ENCODE data around the gene STK4.

The STK4 gene

GRCh38 chr20:45072066-45072465 lies 105.8 kb downstream of the STK4 start:
- Histone ChIP-seq H3K4me1 (ENCODE audit: control insufficient read depth, insufficient read depth, low read length) (no peaks in the 10 kb centered on the region), H3K27ac (ENCODE audit: low read depth, low read length) (no peak overlapping the region), H3K27me3 (ENCODE audit: control insufficient read depth, insufficient read depth, low read length) (no peaks in the 10 kb centered on the region), H3K9ac (ENCODE audit: low read length) (no peak overlapping the region), H3K4me3 (ENCODE audit: low read length) (no peak overlapping the region), H3K36me3 (ENCODE audit: control insufficient read depth, insufficient read depth, low read length) (no peaks in the 10 kb centered on the region)

DNA sequence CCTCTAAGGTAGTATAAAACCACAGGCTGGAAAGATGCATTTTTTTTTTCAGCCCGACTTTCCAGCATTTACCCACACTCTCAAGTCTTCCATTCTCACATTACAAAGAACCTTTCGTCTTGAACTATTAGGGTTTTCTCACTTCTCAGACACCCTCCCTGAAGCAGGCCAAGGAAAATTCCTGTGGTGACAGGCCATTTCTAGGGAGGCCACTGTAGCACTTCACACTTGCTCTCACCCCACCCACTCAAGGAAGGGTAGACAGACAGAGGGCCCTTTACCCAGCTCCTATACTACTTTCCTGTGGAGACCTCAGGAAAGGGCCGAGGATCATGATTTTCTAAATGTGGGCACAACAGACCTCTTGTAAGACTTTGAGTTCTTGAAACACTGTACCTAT lies 106.9 kb downstream of the STK4 start:
- no peaks in the 10 kb centered on the region for H3K27me3 ChIP-seq (ENCODE audit: control insufficient read depth, insufficient read depth, low read length)
- H3K4me3 ChIP-seq (ENCODE audit: low read length) = no peak overlapping the region
- H3K27ac ChIP-seq (ENCODE audit: low read depth, low read length) = no peak overlapping the region
- H3K4me1 ChIP-seq (ENCODE audit: control insufficient read depth, insufficient read depth, low read length) = no peaks in the 10 kb centered on the region
- H3K36me3 ChIP-seq (ENCODE audit: control insufficient read depth, insufficient read depth, low read length) = no peaks in the 10 kb centered on the region
- H3K9ac ChIP-seq (ENCODE audit: low read length) = no peak overlapping the region

- H3K9ac ChIP-seq (ENCODE audit: low read length) = no peak overlapping the region
Observed at GRCh38 chr20:45077559-45077958, 111.2 kb downstream of the STK4 start.

DNA sequence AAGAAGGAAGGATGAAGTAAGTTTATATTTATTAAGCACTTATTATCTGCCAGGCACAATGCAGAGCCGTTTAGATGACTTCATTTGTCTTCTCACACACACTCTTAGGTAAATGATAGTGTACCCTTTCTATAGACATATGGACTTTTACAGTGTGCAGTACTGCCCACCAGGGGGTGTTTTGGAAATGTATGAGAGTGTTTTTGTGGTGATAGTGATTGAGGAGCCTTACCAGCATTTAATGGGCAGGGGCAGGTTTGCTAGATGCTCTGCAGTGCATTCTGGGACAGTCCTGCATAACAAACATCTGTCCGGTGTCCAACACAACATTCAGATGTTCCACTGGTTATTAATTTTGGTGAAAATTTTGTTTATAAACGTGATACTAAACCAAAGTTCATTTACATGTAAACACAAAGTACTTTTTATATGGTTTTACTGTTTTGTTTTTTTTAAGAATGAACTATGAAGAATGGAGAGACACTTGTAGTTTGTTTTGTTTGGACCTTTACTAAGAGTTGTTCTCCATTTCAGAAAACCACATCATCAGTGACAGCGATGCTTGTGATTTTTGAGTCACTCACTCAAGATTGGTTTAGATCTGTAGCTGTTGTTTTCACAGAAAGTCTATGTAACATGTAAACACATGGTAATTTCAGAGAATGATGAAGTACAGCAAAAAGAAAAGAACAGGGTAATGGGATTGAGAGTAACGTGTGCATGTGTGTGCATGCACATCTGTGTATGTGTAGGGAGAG lies 114.7 kb downstream of the STK4 start:
- H3K27me3 ChIP-seq (ENCODE audit: control insufficient read depth, insufficient read depth, low read length) = no peaks in the 10 kb centered on the region
- H3K4me3 ChIP-seq (ENCODE audit: low read length) = no peak overlapping the region
- H3K36me3 ChIP-seq (ENCODE audit: control insufficient read depth, insufficient read depth, low read length) = peaks cover 2% of the 10 kb centered on the region
- no peak overlapping the region for H3K9ac ChIP-seq (ENCODE audit: low read length)
- no peak overlapping the region for H3K27ac ChIP-seq (ENCODE audit: low read depth, low read length)
- no peaks in the 10 kb centered on the region for H3K4me1 ChIP-seq (ENCODE audit: control insufficient read depth, insufficient read depth, low read length)

More at GRCh38 chr20:45077559-45077958, 111.2 kb downstream of the STK4 start:
- Histone ChIP-seq H3K27ac (ENCODE audit: low read depth, low read length) (no peak overlapping the region), H3K27me3 (ENCODE audit: control insufficient read depth, insufficient read depth, low read length) (no peaks in the 10 kb centered on the region), H3K4me1 (ENCODE audit: control insufficient read depth, insufficient read depth, low read length) (no peaks in the 10 kb centered on the region), H3K36me3 (ENCODE audit: control insufficient read depth, insufficient read depth, low read length) (peaks cover 2% of the 10 kb centered on the region), H3K4me3 (ENCODE audit: low read length) (no peak overlapping the region)

GRCh38 chr20:45082468-45082867 lies 116.2 kb downstream of the STK4 start:
- no peaks in the 10 kb centered on the region for H3K4me1 ChIP-seq (ENCODE audit: control insufficient read depth, insufficient read depth, low read length)

DNA sequence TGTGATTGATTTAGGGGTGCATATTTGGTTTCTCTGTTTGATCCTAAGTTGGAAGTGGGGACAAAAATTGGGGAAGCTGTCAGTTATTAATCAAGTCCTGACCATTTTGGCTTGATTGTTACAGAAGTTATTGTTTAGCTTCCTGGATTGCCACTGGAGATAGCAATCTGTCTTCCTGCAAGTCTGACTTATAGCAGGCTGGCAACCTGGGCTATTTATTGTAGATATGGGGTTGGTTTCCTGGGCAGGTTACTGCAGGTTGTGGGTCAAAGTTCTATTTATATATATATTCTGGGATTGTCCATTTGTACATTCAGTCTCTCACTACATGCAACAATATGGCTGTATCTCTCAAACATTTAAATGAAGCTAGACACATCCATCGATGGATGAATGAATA lies 116.8 kb downstream of the STK4 start:
- no peaks in the 10 kb centered on the region for H3K27me3 ChIP-seq (ENCODE audit: control insufficient read depth, insufficient read depth, low read length)
- H3K36me3 ChIP-seq (ENCODE audit: control insufficient read depth, insufficient read depth, low read length) = peaks cover 2% of the 10 kb centered on the region
- H3K9ac ChIP-seq (ENCODE audit: low read length) = no peak overlapping the region
- H3K4me1 ChIP-seq (ENCODE audit: control insufficient read depth, insufficient read depth, low read length) = no peaks in the 10 kb centered on the region
- no peak overlapping the region for H3K27ac ChIP-seq (ENCODE audit: low read depth, low read length)
- H3K4me3 ChIP-seq (ENCODE audit: low read length) = no peak overlapping the region

More at GRCh38 chr20:45082468-45082867, 116.2 kb downstream of the STK4 start:
- Histone ChIP-seq H3K9ac (ENCODE audit: low read length) (no peak overlapping the region), H3K27me3 (ENCODE audit: control insufficient read depth, insufficient read depth, low read length) (no peaks in the 10 kb centered on the region), H3K36me3 (ENCODE audit: control insufficient read depth, insufficient read depth, low read length) (peaks cover 2% of the 10 kb centered on the region), H3K4me3 (ENCODE audit: low read length) (no peak overlapping the region), H3K27ac (ENCODE audit: low read depth, low read length) (no peak overlapping the region)

DNA sequence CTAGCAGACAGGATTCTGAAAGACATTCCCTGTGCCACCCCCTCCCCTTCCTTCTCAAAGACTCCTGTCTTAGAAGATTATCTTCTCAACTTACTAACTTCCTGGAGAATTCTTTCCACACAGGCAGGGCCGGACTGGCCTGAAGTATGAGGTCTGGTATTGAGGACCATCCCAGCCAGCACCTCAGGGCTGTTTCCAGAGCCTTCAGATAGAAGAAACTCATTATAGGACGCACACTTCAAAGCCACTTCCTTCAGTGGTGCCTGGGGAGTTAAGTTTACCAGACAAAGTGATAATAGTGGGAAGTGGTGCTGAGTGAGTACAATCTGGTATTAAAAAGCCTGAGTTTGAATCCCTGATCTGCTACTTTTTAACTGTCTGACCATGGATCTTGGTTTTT lies 119.0 kb downstream of the STK4 start:
- Histone ChIP-seq H3K4me3 (ENCODE audit: low read length) (no peak overlapping the region), H3K4me1 (ENCODE audit: control insufficient read depth, insufficient read depth, low read length) (no peaks in the 10 kb centered on the region), H3K36me3 (ENCODE audit: control insufficient read depth, insufficient read depth, low read length) (peaks cover 1% of the 10 kb centered on the region), H3K9ac (ENCODE audit: low read length) (no peak overlapping the region), H3K27me3 (ENCODE audit: control insufficient read depth, insufficient read depth, low read length) (no peaks in the 10 kb centered on the region), H3K27ac (ENCODE audit: low read depth, low read length) (no peak overlapping the region)

DNA sequence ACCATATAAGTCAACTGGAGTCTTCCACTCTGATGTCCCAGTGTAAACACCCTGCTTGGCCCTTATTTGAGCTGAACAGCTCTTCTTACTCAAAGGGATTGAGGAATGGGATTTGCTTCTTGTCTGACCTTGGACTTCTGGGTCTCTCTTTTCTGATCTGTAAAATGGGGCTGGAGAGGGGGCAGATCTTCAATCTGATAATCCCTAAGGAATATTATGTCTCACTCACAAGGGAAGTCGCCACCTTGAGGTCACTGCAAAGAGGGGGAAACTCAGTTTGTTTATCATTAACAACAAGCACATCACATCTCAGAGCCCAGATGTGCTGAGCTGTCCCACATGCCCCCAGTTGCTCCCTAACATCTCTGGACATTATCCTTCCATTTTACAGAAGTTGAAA lies 119.6 kb downstream of the STK4 start:
- Histone ChIP-seq H3K36me3 (ENCODE audit: control insufficient read depth, insufficient read depth, low read length) (no peaks in the 10 kb centered on the region), H3K4me3 (ENCODE audit: low read length) (no peak overlapping the region), H3K27me3 (ENCODE audit: control insufficient read depth, insufficient read depth, low read length) (no peaks in the 10 kb centered on the region), H3K27ac (ENCODE audit: low read depth, low read length) (no peak overlapping the region), H3K4me1 (ENCODE audit: control insufficient read depth, insufficient read depth, low read length) (no peaks in the 10 kb centered on the region), H3K9ac (ENCODE audit: low read length) (no peak overlapping the region)

- H3K36me3 ChIP-seq (ENCODE audit: control insufficient read depth, insufficient read depth, low read length) = no peaks in the 10 kb centered on the region
- no peak overlapping the region for H3K27ac ChIP-seq (ENCODE audit: low read depth, low read length)
Observed at GRCh38 chr20:45087097-45087790, 120.9 kb downstream of the STK4 start.

DNA sequence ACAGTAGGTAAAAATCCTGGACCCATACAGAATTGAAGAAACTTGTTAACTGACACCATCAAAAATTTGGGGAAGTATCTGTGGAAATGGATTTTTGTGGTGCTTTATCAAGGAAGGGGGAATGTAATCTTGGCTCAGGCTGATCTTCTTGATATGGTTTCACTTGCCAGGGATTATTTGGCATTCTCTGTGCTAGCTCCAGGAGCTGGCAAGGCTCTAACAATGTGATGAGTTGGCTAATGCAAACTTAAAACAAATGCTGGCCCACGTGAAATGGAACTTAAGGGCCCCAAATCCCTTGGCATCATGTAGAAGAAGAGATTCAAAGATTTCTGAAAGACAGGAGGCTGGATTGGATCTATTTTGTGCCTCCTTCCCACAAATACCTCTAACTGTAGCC lies 121.5 kb downstream of the STK4 start:
- no peaks in the 10 kb centered on the region for H3K36me3 ChIP-seq (ENCODE audit: control insufficient read depth, insufficient read depth, low read length)
- no peak overlapping the region for H3K9ac ChIP-seq (ENCODE audit: low read length)
- no peaks in the 10 kb centered on the region for H3K4me1 ChIP-seq (ENCODE audit: control insufficient read depth, insufficient read depth, low read length)
- H3K27me3 ChIP-seq (ENCODE audit: control insufficient read depth, insufficient read depth, low read length) = no peaks in the 10 kb centered on the region
- H3K4me3 ChIP-seq (ENCODE audit: low read length) = no peak overlapping the region
- no peak overlapping the region for H3K27ac ChIP-seq (ENCODE audit: low read depth, low read length)

More at GRCh38 chr20:45087097-45087790, 120.9 kb downstream of the STK4 start:
- Histone ChIP-seq H3K27me3 (ENCODE audit: control insufficient read depth, insufficient read depth, low read length) (no peaks in the 10 kb centered on the region), H3K4me3 (ENCODE audit: low read length) (no peak overlapping the region), H3K9ac (ENCODE audit: low read length) (no peak overlapping the region), H3K4me1 (ENCODE audit: control insufficient read depth, insufficient read depth, low read length) (no peaks in the 10 kb centered on the region)

- Histone ChIP-seq H3K4me1 (ENCODE audit: control insufficient read depth, insufficient read depth, low read length) (no peaks in the 10 kb centered on the region), H3K36me3 (ENCODE audit: control insufficient read depth, insufficient read depth, low read length) (no peaks in the 10 kb centered on the region), H3K9ac (ENCODE audit: low read length) (no peak overlapping the region), H3K4me3 (ENCODE audit: low read length) (no peak overlapping the region), H3K27ac (ENCODE audit: low read depth, low read length) (no peak overlapping the region), H3K27me3 (ENCODE audit: control insufficient read depth, insufficient read depth, low read length) (no peaks in the 10 kb centered on the region)
Observed at GRCh38 chr20:45088247-45088646, 121.9 kb downstream of the STK4 start.

DNA sequence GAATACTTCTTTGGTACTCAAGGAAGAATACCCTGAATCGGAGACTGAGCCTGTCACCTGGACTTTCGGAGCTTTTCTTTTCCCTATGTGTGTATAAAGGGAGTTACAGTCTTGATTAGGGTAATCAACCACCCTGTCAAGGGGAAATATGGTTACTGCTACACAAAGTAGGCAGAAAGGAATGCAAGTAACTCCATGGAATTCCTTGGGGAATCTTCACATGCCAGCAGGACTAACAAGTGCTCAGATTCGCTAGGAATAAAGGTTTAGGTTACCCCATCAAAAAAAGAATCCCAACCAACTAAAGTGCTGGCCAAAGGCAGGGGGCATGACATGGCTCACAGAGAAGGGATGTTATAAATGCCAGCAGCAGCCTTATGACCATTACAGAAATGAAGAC lies 124.2 kb downstream of the STK4 start:
- no peaks in the 10 kb centered on the region for H3K4me1 ChIP-seq (ENCODE audit: control insufficient read depth, insufficient read depth, low read length)
- no peak overlapping the region for H3K4me3 ChIP-seq (ENCODE audit: low read length)
- H3K27me3 ChIP-seq (ENCODE audit: control insufficient read depth, insufficient read depth, low read length) = no peaks in the 10 kb centered on the region
- H3K27ac ChIP-seq (ENCODE audit: low read depth, low read length) = no peak overlapping the region
- H3K9ac ChIP-seq (ENCODE audit: low read length) = no peak overlapping the region
- no peaks in the 10 kb centered on the region for H3K36me3 ChIP-seq (ENCODE audit: control insufficient read depth, insufficient read depth, low read length)

DNA sequence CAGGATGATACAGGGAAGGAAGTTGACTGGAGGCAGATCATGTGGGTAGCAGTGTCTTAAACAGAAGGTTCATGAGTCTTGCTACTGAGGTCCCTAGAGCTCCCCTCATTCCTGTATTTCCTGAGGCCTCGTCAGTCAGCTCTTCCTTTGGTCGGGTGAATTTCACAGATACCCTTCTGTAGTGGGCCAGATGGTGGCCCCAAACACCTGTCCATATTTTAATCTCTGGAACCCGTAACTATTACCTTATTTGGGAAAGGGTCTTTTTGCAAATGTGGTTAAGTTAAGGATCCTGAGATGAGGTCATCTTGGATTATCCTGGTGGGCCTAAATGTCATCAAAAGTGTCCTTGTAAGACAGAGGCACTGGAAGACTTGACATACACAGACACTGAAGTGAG lies 125.1 kb downstream of the STK4 start:
- Histone ChIP-seq H3K27me3 (ENCODE audit: control insufficient read depth, insufficient read depth, low read length) (peaks cover 3% of the 10 kb centered on the region), H3K4me3 (ENCODE audit: low read length) (no peak overlapping the region), H3K36me3 (ENCODE audit: control insufficient read depth, insufficient read depth, low read length) (no peaks in the 10 kb centered on the region), H3K27ac (ENCODE audit: low read depth, low read length) (no peak overlapping the region), H3K4me1 (ENCODE audit: control insufficient read depth, insufficient read depth, low read length) (no peaks in the 10 kb centered on the region), H3K9ac (ENCODE audit: low read length) (no peak overlapping the region)

All from rectal smooth muscle tissue (tissue), 1 donor.